Epithelial cell of esophagus (primary cell): ENCODE results near the gene TCP11L1.

Experiments used
- DNase-seq: peaks from one replicate; pipeline ENCODE4 v3.0.0; 2010; ENCODE audit warnings: low read depth
- H3K4me3 ChIP-seq: 2 replicates; pipeline ENCODE4 v1.5.1; 2011; ENCODE audit warnings: mild to moderate bottlenecking, low read length, control low read depth
- CTCF ChIP-seq: IDR thresholded peaks from 2 replicates; pipeline ENCODE4 v1.5.1; 2011; ENCODE audit warnings: low read depth, mild to moderate bottlenecking, low read length, control low read depth, inconsistent platforms; ENCODE audit not compliant: insufficient read depth; ENCODE audit errors: missing control alignments

The TCP11L1 gene

GRCh38 chr11:33039274-33040032, at the start of gene TCP11L1:
Gene TCP11L1 (plus strand): TSS chr11:33039572. CDS start chr11:33043774, 4,202 bp downstream.
- H3K4me3 ChIP-seq, result peak within 1 kb of the TSS; percentile 84
- TF ChIP-seq CTCF, result no peak
- DNase-seq, result peak; percentile 81

GRCh38 chr11:32990481-32990880, 48.9 kb upstream of the TCP11L1 start:
- DNase-seq, result no peak
- no peak overlapping the region for H3K4me3 ChIP-seq
- no peak for TF ChIP-seq CTCF

GRCh38 chr11:32991427-32991826, 47.9 kb upstream of the TCP11L1 start:
- H3K4me3 ChIP-seq, result no peak overlapping the region
- TF ChIP-seq CTCF, result no peak
- no peak for DNase-seq

GRCh38 chr11:32991898-32992297, 47.5 kb upstream of the TCP11L1 start:
- no peak for DNase-seq
- no peak for TF ChIP-seq CTCF
- H3K4me3 ChIP-seq, result no peak overlapping the region

GRCh38 chr11:33000181-33000580, 39.2 kb upstream of the TCP11L1 start:
- no peak overlapping the region for H3K4me3 ChIP-seq
- no peak for TF ChIP-seq CTCF
- peak; percentile 50 for DNase-seq

- no peak overlapping the region for H3K4me3 ChIP-seq
- TF ChIP-seq CTCF, result no peak
- peak; percentile 46 for DNase-seq
Observed at GRCh38 chr11:33001281-33001680, 38.1 kb upstream of the TCP11L1 start.
